GM18526 (cell line): Measurements from ENCODE around the gene ZNRF3.

Source experiments
- POLR2A ChIP-seq: IDR thresholded peaks from 3 replicates; pipeline ENCODE4 v1.6.1; 2011; ENCODE audit not compliant: insufficient read length; ENCODE audit errors: extremely low read depth

Gene ZNRF3

GRCh38 chr22:29055192-29055830 is 171.9 kb downstream of the ZNRF3 start:
- no peak for TF ChIP-seq POLR2A

GRCh38 chr22:29056472-29056871 is 173.1 kb downstream of the ZNRF3 start:
- TF ChIP-seq POLR2A: no peak

DNA sequence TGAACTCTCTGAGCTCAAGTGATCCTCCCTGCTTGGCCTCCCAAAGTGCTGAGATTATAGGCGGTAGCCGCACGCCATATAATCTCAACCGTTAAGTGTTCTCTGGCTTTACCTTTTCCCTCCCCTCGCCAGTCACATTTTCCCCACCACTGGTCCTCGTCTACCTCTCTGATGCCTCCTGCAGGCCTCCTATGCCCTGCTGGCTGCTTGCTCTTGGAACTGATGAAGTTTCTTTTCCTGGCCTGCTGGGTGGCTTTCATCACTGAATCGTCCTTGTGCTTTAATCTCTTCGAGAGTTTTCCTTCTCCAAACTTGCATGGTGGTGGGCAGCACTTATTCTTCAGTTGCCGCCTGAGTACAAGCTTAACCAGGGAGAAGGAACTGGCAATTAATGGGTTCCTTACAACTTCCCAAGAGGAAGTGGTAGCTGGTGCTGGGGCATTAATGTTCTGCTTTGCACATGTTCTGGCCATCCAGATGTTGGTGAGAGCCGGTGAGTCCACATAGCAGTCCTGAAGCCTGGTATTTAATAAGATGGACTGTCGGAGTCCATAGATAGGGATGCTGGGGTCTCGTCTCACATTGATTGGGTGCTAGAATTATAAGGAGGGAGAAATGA is 177.0 kb downstream of the ZNRF3 start:
- TF ChIP-seq POLR2A: no peak

GRCh38 chr22:29060931-29061330 is 177.6 kb downstream of the ZNRF3 start:
- TF ChIP-seq POLR2A: no peak

DNA sequence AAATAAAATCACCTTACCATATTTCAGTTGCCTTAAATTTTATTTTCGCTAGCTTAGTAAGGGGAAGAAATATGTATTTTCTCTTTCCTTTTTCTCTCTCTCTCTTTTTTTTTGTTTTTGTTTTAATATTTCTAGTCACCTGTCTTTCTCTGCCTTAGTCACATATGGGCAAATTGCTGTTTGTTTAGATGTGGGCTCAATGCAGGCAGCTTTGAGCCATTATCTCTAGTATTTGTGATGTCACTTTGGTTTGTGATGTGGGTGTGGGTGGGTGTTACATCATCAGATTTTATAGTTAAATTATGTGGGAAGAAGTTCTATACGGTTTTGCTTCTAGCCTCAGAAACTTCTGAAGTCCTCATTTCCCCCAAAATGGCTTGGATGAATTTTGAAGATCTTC is 178.4 kb downstream of the ZNRF3 start, which contains the start of gene C22orf31:
Gene C22orf31, minus strand, starts transcription at position 59 of the 400 bp plus-strand sequence. Its CDS starts 39 bp downstream, at position 20.
- no peak for TF ChIP-seq POLR2A

- TF ChIP-seq POLR2A: no peak
These were observed 179.0 kb downstream of the ZNRF3 start for GRCh38 chr22:29062286-29062821.

- TF ChIP-seq POLR2A: no peak
These were observed 182.3 kb downstream of the ZNRF3 start for GRCh38 chr22:29065468-29066190.

DNA sequence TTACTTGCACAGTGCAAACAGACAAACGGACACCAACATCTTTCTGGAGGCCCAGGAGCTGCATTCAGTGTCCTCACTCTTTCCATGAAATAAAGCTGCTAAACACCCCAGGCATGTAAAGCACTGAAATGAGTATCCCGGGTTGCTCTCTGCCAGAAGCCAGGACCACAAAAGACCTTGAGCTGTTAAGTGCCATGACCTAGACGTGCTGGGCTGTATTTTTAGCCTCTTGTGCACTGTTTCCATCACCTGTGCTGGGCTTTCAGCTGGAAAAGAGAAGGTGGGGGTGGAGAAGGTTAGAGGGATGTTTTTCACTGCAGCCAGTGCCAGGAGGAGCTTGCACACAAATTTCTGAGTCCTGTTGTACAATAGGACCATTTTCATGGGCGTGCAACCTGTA is 186.1 kb downstream of the ZNRF3 start:
- no peak for TF ChIP-seq POLR2A

GRCh38 chr22:29070490-29070889 is 187.1 kb downstream of the ZNRF3 start:
- no peak for TF ChIP-seq POLR2A

- TF ChIP-seq POLR2A: no peak
These were observed 188.1 kb downstream of the ZNRF3 start for GRCh38 chr22:29071261-29072045.

- no peak for TF ChIP-seq POLR2A
These were observed 189.0 kb downstream of the ZNRF3 start for GRCh38 chr22:29072193-29072978.

- TF ChIP-seq POLR2A: no peak
These were observed 189.7 kb downstream of the ZNRF3 start, which contains the start of gene KREMEN1 for GRCh38 chr22:29072979-29073617. Gene KREMEN1, plus strand, starts transcription at chr22:29073035. Its CDS starts 96 bp downstream, at chr22:29073131.

DNA sequence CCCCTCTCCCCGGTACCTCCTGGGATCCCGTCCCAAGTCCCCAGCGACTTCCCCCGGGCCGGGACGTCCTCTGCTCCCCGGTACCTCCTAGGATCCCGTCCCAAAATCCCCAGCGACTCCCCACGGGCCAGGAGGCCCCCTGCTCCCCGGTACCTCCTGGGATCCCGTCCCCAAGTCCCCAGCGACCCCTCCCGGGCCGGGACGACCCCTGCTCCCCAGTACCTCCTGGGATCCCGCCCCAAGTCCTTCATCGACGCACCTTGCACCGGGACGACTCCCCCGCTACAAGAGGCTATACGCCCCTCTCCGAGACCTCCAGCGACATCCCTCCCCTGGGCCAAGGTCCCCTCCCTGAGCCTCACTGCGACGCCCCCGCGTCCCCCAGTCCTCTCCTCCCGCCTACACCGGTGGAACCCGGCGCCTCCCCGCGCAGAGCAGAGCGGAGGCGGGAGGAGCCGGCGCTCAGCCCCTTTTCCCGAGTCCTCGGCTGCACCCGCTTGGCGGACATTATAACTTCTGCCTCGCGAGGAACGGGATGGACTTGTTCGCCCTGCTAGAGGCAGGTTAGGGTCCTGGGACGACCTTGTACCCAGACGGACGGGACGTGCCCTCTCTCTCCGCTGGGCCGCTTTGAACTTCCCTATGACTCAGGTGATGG is 190.4 kb downstream of the ZNRF3 start:
- no peak for TF ChIP-seq POLR2A
